Stimulated activated CD8-positive, alpha-beta memory T cell treated with anti-CD3 and anti-CD28 coated beads, Interleukin-12 subunit alpha, Interleukin-12 subunit beta, amount 100 ng/mL, for 1 hour (primary cell): ENCODE results near the gene KDM4C.
"Not testable (repeated sequence)": the region's sequence is repeated elsewhere in the genome, so short reads cannot be mapped to it uniquely, and the experiment has no call there.

Source experiments
- DNase-seq: peaks from one replicate; pipeline ENCODE4 v3.0.0-alpha.2; 2020; ENCODE audit warnings: low read depth

Gene KDM4C

GRCh38 chr9:6807669-6808068, 49.9 kb downstream of the KDM4C start:
- not testable (repeated sequence) for DNase-seq

- DNase-seq = no peak
These were observed 53.7 kb downstream of the KDM4C start for GRCh38 chr9:6811436-6811835.

DNA sequence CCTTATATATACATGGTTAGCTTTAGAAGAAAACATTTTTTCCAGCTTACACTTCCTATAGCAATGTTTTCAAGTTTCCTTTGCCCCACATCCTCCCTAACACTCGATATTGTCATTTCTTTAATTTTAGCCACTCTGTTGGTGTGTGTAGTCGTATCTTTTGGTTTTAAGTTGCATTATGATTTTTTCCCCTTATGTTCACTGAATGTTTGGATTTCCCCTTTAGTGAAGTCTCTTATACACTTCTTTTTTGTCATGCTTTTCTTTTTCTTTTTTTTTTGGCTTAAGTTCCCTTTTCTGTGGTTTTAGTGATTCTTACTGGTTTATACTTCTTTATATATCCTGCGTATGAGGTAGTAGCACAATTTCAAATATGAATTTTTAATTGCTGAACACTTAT, 58.8 kb downstream of the KDM4C start:
- no peak for DNase-seq

DNA sequence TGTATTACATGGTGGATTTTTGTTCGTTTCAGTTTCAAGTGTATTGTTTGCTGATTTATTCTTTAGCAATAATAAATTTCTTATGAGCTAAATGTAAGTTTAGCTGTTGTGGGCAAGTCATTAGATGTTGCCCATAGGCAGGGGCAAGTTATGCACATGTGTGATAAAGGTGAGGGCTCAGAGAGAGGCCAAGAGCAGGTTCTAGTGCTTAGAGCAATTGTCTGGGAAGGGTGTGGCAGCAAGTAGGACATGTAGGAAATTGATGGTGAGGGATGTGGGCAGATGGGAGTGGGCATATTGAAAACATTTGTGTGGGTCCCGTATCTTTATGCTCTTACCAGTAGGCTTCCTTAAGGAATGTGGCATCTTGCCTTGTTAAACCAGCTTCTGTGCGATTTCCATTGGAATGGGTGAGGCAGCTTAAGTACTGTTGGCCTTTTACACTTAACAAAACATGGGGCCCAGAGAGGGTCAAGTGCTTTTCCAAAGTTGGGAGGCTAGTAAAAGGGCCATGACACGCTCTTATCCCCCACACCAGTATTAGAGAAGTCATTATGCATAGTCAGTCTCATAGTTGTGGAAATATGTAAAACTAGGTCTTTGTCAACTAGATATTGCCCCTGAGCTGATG, 60.6 kb downstream of the KDM4C start:
- DNase-seq = no peak

DNA sequence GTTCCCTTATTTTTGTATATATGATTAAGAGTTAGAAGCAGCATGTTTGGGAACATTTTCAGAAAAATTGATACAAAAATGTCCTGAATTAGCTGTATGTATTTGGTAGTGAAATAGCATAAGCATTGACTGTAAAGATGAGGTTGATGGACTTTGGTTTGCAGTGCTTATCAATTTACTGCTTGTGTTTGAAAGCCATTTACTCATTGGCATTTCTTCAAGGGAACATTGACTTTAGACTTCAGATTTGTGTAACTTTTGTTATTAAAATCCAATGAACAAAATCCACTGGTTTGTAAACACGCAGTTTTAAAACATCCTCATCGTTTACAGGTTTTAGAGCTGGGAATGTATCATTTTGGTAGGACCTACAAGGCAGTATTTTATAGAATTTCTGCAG, 61.3 kb downstream of the KDM4C start:
- no peak for DNase-seq

GRCh38 chr9:6819529-6819928, 61.8 kb downstream of the KDM4C start:
- DNase-seq = no peak

- DNase-seq = no peak
These were observed 64.9 kb downstream of the KDM4C start for GRCh38 chr9:6822696-6823095.

- no peak for DNase-seq
These were observed 69.8 kb downstream of the KDM4C start for GRCh38 chr9:6827439-6828145.

GRCh38 chr9:6829027-6829426, 71.3 kb downstream of the KDM4C start:
- no peak for DNase-seq

GRCh38 chr9:6829536-6829935, 71.8 kb downstream of the KDM4C start:
- DNase-seq = no peak

GRCh38 chr9:6833518-6834192, 75.9 kb downstream of the KDM4C start:
- DNase-seq = no peak

GRCh38 chr9:6834306-6834705, 76.5 kb downstream of the KDM4C start:
- DNase-seq = no peak

DNA sequence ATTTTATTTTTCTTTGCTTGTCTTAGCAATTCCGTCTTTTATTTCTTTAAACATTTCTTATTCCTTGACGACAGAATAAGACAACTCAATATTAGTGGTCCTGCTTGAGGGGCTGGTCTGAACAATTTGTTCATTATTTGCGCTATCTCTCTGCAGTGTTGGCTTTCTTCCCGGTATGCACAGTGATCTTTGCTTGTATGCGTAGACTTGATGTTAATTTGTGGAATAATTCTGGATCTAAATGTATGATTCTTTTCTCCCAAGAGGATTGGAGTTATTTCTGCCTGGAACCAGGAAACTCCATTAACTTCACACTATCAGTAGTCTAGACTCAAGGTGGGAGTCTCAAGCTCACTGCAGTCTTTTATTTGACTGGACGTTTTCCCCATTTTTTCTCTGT, 80.4 kb downstream of the KDM4C start:
- DNase-seq = no peak

GRCh38 chr9:6842584-6842947, 84.8 kb downstream of the KDM4C start:
- no peak for DNase-seq

DNA sequence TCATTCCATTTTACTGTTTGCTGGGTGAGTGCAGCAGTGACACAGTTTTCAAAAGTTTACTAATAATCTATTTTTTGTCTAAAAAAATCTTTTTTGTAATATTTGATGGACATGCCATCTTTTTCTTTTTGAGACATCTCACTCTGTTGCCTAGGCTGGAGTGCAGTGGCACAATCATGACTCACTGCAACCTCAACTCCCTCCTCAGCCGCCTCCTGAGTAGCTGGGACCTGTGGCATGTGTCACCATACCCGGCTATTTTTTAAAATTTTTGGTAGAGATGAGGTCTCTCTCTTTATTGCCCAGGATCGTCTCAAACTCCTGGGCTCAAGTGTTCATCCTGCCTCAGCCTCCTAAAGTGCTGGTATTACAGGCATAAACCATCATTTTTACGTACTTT, 86.0 kb downstream of the KDM4C start:
- DNase-seq = no peak

- no peak for DNase-seq
These were observed 86.5 kb downstream of the KDM4C start for GRCh38 chr9:6844267-6844666.

- DNase-seq = no peak
These were observed 87.5 kb downstream of the KDM4C start for GRCh38 chr9:6845128-6845826.

DNA sequence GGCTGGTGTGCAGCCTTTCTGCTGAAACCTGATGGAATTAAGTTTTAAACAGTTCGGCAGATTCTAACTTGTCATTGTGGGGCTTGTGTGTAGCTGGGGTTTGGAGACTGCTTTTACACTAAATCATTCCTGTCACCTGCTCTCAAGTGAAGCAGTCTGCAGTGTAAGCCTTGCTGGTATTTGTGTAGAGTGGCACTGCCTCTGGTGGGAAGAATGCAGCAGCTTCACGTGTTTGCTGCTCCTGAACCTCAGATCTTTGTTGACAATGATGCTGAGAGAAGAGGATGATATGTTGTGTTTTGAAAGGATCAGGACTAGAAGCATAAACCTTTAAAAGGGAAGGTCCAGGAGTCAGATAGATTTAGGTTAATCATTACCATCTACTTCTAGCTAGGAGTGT, 88.1 kb downstream of the KDM4C start:
- no peak for DNase-seq

DNA sequence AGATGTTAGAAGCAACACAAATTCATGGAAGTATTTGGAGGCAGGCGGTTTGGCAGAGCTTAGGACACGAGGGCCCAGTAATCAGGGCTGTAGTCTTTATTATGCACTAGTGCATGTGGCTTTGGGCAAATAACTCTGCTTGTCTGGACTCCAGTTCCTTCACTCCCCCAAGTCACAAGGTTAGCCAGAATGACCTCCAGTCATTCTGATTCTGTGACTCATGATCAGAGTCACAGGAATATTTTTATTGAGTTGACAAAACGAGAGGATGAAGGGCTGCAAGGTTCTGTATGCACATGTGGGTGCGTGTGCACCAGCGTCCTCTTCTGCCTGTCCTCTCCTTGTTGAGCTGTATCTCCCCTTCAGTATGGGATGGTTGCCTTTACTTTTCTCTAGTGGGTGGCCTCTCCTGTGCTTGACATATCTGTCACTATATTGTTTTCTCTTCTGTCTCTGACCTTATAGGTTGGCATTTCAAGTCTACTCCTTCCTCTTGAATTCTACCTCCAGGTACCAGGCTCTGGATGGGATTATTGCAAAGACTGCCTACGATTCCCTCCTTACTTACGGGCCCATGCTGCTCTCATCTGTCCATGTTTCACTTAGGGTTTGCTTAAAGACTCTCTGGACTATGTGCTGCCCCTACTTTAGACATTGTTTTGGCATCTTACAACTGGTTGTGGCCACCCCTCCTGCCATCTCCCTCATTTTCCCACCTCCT, 94.6 kb downstream of the KDM4C start:
- no peak for DNase-seq

GRCh38 chr9:6855860-6856259, 98.1 kb downstream of the KDM4C start:
- no peak for DNase-seq

DNA sequence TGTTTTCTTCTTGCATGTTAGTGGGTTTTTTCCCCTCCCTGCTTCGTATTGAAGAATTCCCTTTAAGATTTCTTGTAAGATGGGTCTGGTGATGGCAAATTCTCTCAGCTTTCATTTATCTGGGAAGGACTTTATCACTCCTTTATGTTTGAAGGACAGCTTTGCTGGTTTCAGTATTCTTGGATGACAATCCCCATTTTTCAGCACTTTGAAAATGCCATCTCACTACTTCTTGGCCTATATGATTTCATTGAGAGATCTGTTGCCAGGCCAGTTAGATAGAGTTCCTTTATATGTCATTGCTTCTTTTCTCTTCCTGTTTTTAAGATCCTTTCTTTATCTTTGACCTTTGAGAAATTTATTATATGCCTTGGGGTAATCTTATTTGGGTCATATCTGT, 106.3 kb downstream of the KDM4C start:
- DNase-seq = no peak
